Ureter (tissue), 1 donor: Measurements from ENCODE around the gene UBAC2. TPM values are rescaled to one million over a fixed set of nuclear protein-coding genes. Genes with fewer than 3 reads are reported as not detected.

Source experiments
- DNase-seq: peaks from one replicate; pipeline ENCODE4 v3.0.0-alpha.2; 2020; ENCODE audit warnings: low spot score
- total RNA-seq: library from RNA; stranded (reverse); gene quantifications from one replicate; pipeline ENCODE4 v1.2.4, GENCODE V29; 2023
- donor health status: DM: yes; HTN: yes; CAD: no.

Gene UBAC2
- total RNA-seq, 1 donor from 2014 or later, result 55.9 TPM

GRCh38 chr13:99295488-99296252 lies 95.0 kb downstream of the UBAC2 start:
- DNase-seq, result no peak

GRCh38 chr13:99296398-99296797 lies 95.7 kb downstream of the UBAC2 start:
- no peak for DNase-seq

GRCh38 chr13:99297331-99297730 lies 96.7 kb downstream of the UBAC2 start:
- no peak for DNase-seq

- no peak for DNase-seq
Observed at GRCh38 chr13:99298056-99298455, 97.4 kb downstream of the UBAC2 start.

- DNase-seq, result no peak
Observed at GRCh38 chr13:99299256-99299919, 98.7 kb downstream of the UBAC2 start.

- DNase-seq, result no peak
Observed at GRCh38 chr13:99299920-99300341, 99.3 kb downstream of the UBAC2 start.

GRCh38 chr13:99301056-99301838 lies 100.6 kb downstream of the UBAC2 start:
- no peak for DNase-seq

- no peak for DNase-seq
Observed at GRCh38 chr13:99301913-99302636, 101.4 kb downstream of the UBAC2 start.

- DNase-seq, result no peak
Observed at GRCh38 chr13:99302637-99303505, 102.2 kb downstream of the UBAC2 start.

- no peak for DNase-seq
Observed at GRCh38 chr13:99303863-99304521, 103.3 kb downstream of the UBAC2 start.

- DNase-seq, result no peak
Observed at GRCh38 chr13:99304541-99304940, 103.9 kb downstream of the UBAC2 start.

GRCh38 chr13:99305158-99305557 lies 104.5 kb downstream of the UBAC2 start:
- no peak for DNase-seq

- DNase-seq, result no peak
Observed at GRCh38 chr13:99305566-99305965, 104.9 kb downstream of the UBAC2 start.

GRCh38 chr13:99307247-99307646 lies 106.6 kb downstream of the UBAC2 start, which contains the start of gene GPR183:
GPR183 (minus strand) TSS chr13:99307399; CDS start chr13:99296145, 11,254 bp downstream.
- no peak for DNase-seq

- no peak for DNase-seq
Observed at GRCh38 chr13:99307648-99308339, 107.1 kb downstream of the UBAC2 start.

- DNase-seq, result no peak
Observed at GRCh38 chr13:99308471-99309087, 107.9 kb downstream of the UBAC2 start.

GRCh38 chr13:99310382-99311031 lies 109.9 kb downstream of the UBAC2 start:
- no peak for DNase-seq

- no peak for DNase-seq
Observed at GRCh38 chr13:99311137-99311536, 110.5 kb downstream of the UBAC2 start.
